ENCODE results near the gene HAND1.

HAND1 gene

DNA sequence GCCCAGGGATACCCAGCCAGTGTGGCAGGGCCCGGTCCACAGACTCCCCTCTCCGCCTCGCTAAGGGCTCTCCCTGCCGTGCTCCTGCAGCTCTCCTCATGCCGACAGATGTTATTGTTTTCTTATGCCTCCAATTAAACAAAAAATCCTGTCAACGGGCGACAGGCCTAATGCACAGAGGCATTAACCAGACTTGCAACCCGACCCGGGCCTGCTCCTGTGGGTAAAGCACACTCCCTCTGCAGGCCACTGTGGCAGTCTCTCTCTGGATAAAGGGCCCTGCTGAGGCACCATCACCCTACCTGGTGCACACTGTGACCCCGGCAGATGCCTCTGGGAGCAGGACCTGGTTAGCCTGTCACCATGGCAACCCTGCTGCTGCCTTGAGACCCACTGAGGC is 27.5 kb upstream of the HAND1 start:
- no peak for DNase-seq (ENCODE audit: low read depth)

DNA sequence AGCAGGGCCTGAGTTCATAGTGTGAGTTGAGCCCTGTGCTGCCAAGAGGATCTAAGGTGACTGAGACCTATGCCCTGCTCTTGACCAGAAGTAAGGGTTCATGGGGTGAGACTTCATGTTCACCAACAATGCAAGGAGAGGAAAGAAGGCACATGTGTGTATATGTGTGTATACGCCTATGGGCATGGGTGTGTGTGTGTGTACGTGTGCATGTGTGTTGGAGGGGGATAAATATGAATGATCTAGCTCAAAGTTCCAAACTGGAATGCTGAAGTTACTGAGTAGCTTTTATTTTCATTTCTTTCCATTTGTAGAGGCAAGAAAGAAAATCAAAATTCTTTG is 25.6 kb upstream of the HAND1 start:
- DNase-seq (ENCODE audit: low read depth) = no peak

- DNase-seq (ENCODE audit: low read depth) = no peak
Measured at GRCh38 chr5:154502180-154502579, 24.2 kb upstream of the HAND1 start.

GRCh38 chr5:154501566-154501965 is 23.5 kb upstream of the HAND1 start:
- no peak for DNase-seq (ENCODE audit: low read depth)

- DNase-seq (ENCODE audit: low read depth) = no peak
Measured at GRCh38 chr5:154498994-154499393, 21.0 kb upstream of the HAND1 start.

- DNase-seq (ENCODE audit: low read depth) = no peak
Measured at GRCh38 chr5:154498591-154498990, 20.6 kb upstream of the HAND1 start.

- no peak for DNase-seq (ENCODE audit: low read depth)
Measured at GRCh38 chr5:154494036-154494435, 16.0 kb upstream of the HAND1 start.

DNA sequence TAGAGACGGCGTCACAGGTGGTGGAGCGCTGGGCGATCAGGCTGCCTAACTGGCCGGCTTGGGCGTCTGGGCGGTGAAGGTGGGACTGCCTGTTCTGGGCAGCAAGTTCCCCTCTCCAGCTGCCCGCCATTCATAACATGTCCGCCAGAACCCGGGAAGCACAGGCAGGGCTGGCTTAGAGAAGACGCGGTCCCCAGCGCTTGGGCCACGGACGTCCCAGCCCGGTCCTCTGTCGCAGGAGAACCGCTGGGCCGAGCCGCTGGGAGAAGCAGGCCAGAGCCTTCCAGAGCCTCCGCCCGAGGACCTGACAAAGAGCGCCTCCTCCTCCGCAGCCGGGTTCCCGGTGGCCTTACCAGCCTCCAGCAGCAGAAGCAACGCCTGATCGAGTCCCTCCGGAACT is 15.2 kb upstream of the HAND1 start:
- DNase-seq (ENCODE audit: low read depth) = no peak

- no peak for DNase-seq (ENCODE audit: low read depth)
Measured at GRCh38 chr5:154491941-154492340, 13.9 kb upstream of the HAND1 start.

DNA sequence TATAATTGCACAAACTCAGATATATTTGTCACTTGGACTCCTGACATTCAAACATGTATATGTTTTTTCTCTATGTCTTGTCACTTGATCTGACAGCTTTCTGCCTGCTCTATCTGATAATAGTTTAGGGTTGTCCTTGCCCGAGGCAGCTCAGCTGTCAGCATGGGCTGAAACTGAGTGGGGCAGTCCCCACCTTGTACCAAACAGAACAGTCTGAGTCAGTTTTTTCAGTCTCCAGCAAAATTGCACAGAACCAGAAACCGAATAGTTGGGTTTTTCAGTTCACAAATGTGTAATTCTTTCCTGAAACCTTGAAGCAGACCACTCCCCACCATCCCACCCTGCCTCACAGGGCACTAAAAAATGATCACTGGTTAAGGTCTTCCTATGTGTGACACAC is 9.5 kb upstream of the HAND1 start:
- DNase-seq (ENCODE audit: low read depth) = no peak

DNA sequence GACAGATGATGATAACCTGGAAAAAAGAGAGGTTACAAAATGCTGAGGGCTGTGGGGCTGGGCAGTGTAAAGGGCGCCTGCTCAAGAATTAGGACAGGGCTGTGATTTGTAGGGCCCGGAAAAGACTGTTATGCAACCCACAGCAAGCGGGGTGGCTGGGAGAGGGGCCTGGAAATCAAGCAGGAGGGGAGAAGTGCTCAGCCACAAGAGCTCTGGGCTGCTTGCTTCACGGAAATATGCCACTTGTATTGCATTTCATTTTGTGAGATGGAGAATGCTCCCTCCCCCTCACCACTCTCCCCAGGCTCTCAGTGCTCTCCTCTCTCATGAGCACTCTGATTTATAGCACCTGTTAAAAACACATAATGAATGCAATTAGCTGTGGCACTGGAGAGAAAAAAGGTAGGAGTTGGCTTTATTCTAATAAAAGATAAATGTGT is 8.4 kb upstream of the HAND1 start:
- DNase-seq (ENCODE audit: low read depth) = no peak

- no peak for DNase-seq (ENCODE audit: low read depth)
Measured at GRCh38 chr5:154485850-154486426, 7.9 kb upstream of the HAND1 start.

GRCh38 chr5:154485096-154485491 is 7.1 kb upstream of the HAND1 start:
- DNase-seq (ENCODE audit: low read depth) = no peak

- DNase-seq (ENCODE audit: low read depth) = no peak
Measured at GRCh38 chr5:154484393-154485095, 6.5 kb upstream of the HAND1 start.

DNA sequence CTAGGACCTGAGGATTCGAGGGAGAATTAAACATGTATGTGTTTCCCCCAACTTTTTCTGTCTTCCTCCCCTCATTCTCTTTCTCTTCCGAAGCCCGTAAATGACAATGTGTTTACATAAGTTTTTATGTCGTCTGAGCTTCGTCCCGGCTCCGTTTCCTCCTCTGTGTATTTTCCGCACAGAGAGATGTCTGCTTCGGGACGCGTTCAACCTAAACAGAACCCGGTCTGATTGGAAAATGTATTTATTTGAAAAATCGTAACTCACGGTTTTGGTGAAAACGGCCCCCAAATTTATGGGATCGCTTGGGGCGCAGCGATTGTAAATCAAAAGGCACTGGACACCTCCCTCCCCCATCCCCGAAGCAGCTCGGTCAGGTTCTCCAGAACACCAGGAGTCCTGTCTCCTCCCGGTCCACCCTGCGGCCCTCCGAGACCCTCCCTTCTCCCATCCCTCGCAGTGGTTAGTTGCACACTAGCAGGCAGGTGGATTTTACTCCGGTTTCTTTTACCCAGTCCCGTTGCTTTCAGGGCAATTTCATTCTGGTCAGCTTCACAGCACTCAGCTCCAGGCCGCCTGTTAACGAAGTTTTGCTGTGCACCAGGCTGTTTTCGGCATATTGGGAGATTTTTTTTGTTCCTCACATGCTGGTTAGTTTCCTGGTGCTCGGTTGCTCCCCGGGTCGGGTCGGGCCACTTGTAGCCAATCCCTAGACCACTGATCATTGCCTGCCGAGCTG is 5.8 kb upstream of the HAND1 start:
- no peak for DNase-seq (ENCODE audit: low read depth)

GRCh38 chr5:154482528-154483449 is 4.8 kb upstream of the HAND1 start:
- no peak for DNase-seq (ENCODE audit: low read depth)

DNA sequence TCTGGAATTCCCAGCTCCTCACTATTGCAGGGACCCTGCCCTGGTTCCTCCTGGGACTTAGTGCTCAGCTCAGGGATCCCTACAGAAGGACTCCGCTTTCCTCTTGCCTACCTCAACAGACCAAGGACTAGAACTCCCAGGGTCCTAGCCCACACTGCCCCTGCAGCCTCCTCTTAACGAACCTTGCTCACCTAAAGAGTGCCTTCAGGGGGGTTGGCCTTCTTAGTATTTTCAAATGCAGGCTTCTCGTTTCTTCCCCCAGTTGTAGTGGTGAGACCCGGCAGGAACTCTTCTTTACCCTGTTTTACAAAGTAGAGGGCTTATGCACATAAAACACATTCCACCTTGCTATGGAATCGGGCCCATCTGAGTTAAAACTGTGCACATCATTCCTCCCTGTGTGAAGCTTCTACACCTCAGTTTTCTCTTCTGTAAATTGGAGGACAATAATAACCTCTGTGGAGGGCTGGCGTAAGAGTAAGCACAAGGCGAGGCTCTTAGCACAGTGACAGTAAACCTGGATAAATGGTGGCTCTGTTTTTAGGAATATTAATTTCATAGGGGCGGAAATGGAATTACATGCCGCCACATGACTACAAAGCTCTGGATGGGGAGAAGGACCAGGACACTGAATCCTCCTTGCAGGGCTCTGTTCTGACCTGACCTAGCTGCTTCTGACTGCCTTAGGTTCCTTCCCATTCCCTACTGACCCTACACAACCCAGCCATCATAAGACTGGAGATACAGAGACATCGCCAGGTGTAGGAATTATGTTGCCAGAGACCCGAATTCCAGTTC is 3.8 kb upstream of the HAND1 start:
- DNase-seq (ENCODE audit: low read depth) = no peak

DNA sequence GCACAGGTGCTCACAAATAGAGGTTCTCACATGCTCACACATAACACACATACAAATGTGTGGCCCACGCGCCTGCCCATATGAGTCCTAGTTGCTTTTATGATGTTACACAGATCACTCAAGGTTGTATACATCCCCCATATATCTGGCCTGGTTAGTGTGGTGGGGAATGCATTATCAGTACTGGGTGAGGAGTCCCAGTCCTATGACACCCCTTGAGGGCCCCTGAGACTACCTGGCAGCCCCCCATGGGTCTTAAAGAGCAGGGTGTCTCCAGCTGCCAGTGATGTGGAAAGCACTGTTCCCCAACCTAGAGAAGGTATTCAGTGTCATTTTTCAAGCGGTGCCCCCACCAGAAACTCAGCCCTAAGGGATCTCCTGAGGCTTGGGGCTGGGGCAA is 2.8 kb upstream of the HAND1 start:
- DNase-seq (ENCODE audit: low read depth) = no peak

- no peak for DNase-seq (ENCODE audit: low read depth)
Measured at GRCh38 chr5:154479944-154480750, 2.1 kb upstream of the HAND1 start.

DNA sequence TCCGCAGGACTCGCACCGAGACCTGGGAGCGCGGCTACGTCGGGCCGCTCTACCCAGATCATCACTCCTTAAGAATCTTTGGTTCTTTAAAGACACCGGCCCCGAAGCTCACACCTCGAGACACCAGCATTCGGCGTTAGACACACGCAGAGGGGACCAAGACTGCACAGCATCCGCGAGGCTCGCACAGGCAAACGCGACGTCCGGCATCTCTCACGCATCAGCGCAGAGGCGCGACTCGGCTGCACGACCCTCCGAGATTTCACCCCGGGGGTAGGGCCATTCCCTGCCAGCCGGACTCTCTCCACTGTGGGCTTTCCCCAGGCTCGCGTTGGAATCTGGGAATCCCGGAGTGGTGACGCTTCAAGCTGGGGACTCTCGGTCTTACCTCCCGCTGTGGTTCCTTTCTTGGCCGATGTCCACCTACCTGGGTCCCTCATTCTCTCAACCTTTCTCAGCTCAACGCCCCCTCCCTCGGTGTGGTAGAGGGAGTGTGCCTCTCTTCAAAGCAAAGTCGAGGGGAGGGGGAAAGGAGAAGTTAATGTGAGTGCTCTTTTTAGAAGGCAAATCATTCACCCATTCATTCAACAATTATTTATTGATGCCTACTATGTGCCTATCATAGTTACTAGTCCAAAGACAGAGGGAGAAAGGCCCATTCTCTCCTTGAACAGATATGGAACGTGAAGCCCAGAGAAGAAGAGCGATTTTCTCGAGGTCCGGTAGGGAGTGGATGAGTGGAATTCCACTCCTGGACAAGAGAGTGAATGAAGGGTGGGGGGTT is 1.3 kb upstream of the HAND1 start:
- DNase-seq (ENCODE audit: low read depth) = no peak
